H9 (cell line): ENCODE results near the gene CPA2. TPM values are rescaled to one million over a fixed set of nuclear protein-coding genes. Genes with fewer than 3 reads are reported as not detected.

ENCODE experiments used
- DNase-seq: peaks from one replicate; pipeline ENCODE4 v3.0.0-alpha.2; 2017
- H2AFZ ChIP-seq: one replicate; pipeline ENCODE4 v1.6.1; 2013; ENCODE audit warnings: mild to moderate bottlenecking, low read length, control low read depth, moderate library complexity
- H2AK5ac ChIP-seq: 2 replicates; pipeline ENCODE4 v1.6.1; 2013; ENCODE audit warnings: low read length, control low read depth, mixed read lengths; ENCODE audit not compliant: insufficient read length
- H2BK120ac ChIP-seq: one replicate; pipeline ENCODE4 v1.6.1; 2013; ENCODE audit warnings: low read depth, mild to moderate bottlenecking, low read length, control low read depth, inconsistent platforms; ENCODE audit not compliant: poor library complexity, severe bottlenecking
- H2BK12ac ChIP-seq: 2 replicates; pipeline ENCODE4 v1.6.1; 2013; ENCODE audit warnings: low read length, control low read depth, mixed read lengths, low read depth; ENCODE audit not compliant: insufficient read length
- H2BK15ac ChIP-seq: 2 replicates; pipeline ENCODE4 v1.6.1; 2013; ENCODE audit warnings: low read depth, low read length, control low read depth
- H2BK20ac ChIP-seq: one replicate; pipeline ENCODE4 v1.6.1; 2013; ENCODE audit warnings: low read depth, mild to moderate bottlenecking, low read length, control low read depth, inconsistent platforms; ENCODE audit not compliant: poor library complexity, severe bottlenecking
- H2BK5ac ChIP-seq: 2 replicates; pipeline ENCODE4 v1.6.1; 2013; ENCODE audit warnings: low read length, control low read depth, mixed read lengths; ENCODE audit not compliant: insufficient read length
- H3K14ac ChIP-seq: 2 replicates; pipeline ENCODE4 v1.6.1; 2013; ENCODE audit warnings: low read length, control low read depth; ENCODE audit not compliant: insufficient read depth
- H3K18ac ChIP-seq: 2 replicates; pipeline ENCODE4 v1.6.1; 2013; ENCODE audit warnings: low read depth, mild to moderate bottlenecking, mixed read lengths, low read length, control low read depth; ENCODE audit not compliant: insufficient read length
- H3K23ac ChIP-seq: 2 replicates; pipeline ENCODE4 v1.6.1; 2013; ENCODE audit warnings: low read length, control low read depth, mixed read lengths, low read depth; ENCODE audit not compliant: insufficient read length
- H3K23me2 ChIP-seq: 2 replicates; pipeline ENCODE4 v1.6.1; 2013; ENCODE audit warnings: low read depth, mild to moderate bottlenecking, mixed read lengths, low read length, control low read depth; ENCODE audit not compliant: insufficient read length, poor library complexity, severe bottlenecking
- H3K27ac ChIP-seq: 2 replicates; pipeline ENCODE4 v1.5.1; 2013; ENCODE audit warnings: low read length, control low read depth, mixed read lengths, low read depth; ENCODE audit not compliant: insufficient read length
- H3K27me3 ChIP-seq: 2 replicates; pipeline ENCODE4 v1.6.1; 2013; ENCODE audit warnings: low read length, control low read depth, inconsistent platforms; ENCODE audit not compliant: insufficient read depth
- H3K4ac ChIP-seq: 2 replicates; pipeline ENCODE4 v1.6.1; 2013; ENCODE audit warnings: low read depth, mild to moderate bottlenecking, control low read depth, inconsistent platforms, low read length, moderate library complexity
- H3K4me1 ChIP-seq: 2 replicates; pipeline ENCODE4 v1.6.1; 2013; ENCODE audit warnings: low read length, control low read depth, inconsistent platforms; ENCODE audit not compliant: insufficient read depth
- H3K4me2 ChIP-seq: 2 replicates; pipeline ENCODE4 v1.6.1; 2013; ENCODE audit warnings: low read length, control low read depth, mixed read lengths; ENCODE audit not compliant: insufficient read length, insufficient read depth
- H3K56ac ChIP-seq: 2 replicates; pipeline ENCODE4 v1.6.1; 2013; ENCODE audit warnings: low read depth, mild to moderate bottlenecking, mixed read lengths, low read length, control low read depth; ENCODE audit not compliant: insufficient read length
- H3K79me1 ChIP-seq: 2 replicates; pipeline ENCODE4 v1.6.1; 2013; ENCODE audit warnings: low read depth, mild to moderate bottlenecking, moderate library complexity, low read length, control low read depth, inconsistent platforms; ENCODE audit not compliant: insufficient read depth, poor library complexity, severe bottlenecking
- H3K79me2 ChIP-seq: 2 replicates; pipeline ENCODE4 v1.6.1; 2013; ENCODE audit warnings: low read length, control low read depth, inconsistent platforms; ENCODE audit not compliant: insufficient read depth
- H3K9ac ChIP-seq: 2 replicates; pipeline ENCODE4 v1.6.1; 2013; ENCODE audit warnings: low read length, control low read depth, mixed read lengths; ENCODE audit not compliant: insufficient read length; ENCODE audit errors: extremely low read depth
- H3K9me3 ChIP-seq: one replicate; pipeline ENCODE4 v1.6.1; 2013; ENCODE audit warnings: low read depth, low read length, inconsistent platforms; ENCODE audit not compliant: control insufficient read depth
- H3T11ph ChIP-seq: one replicate; pipeline ENCODE4 v1.6.1; 2013; ENCODE audit warnings: mild to moderate bottlenecking, low read length, control low read depth, inconsistent platforms
- H4K20me1 ChIP-seq: one replicate; pipeline ENCODE4 v1.6.1; 2013; ENCODE audit not compliant: control insufficient read depth, insufficient read length, insufficient read depth
- H4K5ac ChIP-seq: 2 replicates; pipeline ENCODE4 v1.6.1; 2013; ENCODE audit warnings: low read depth, mild to moderate bottlenecking, mixed read lengths, low read length, control low read depth; ENCODE audit not compliant: insufficient read length
- H4K8ac ChIP-seq: replicated peaks from 2 replicates; pipeline ENCODE4 v1.6.1; 2013; ENCODE audit warnings: low read length, control low read depth, mixed read lengths, low read depth; ENCODE audit not compliant: insufficient read length
- H4K91ac ChIP-seq: 2 replicates; pipeline ENCODE4 v1.6.1; 2013; ENCODE audit warnings: low read depth, mild to moderate bottlenecking, moderate library complexity, mixed read lengths, low read length, control low read depth; ENCODE audit not compliant: insufficient read length
- H3K27ac Mint-ChIP-seq, 3 experiments: 2 replicates in 2 of 3; 3 replicates in 1 of 3; pipeline ENCODE4 v1.8.0; 2020 to 2021; ENCODE audit warnings: mixed read lengths in 3 of 3, mild to moderate bottlenecking in 1 of 3, moderate library complexity in 1 of 3
- H3K27me3 Mint-ChIP-seq: 2 replicates; pipeline ENCODE4 v1.8.0; 2021; ENCODE audit warnings: low read depth, mild to moderate bottlenecking, moderate library complexity, mixed read lengths
- H3K36me3 Mint-ChIP-seq, 3 experiments: 2 replicates in 2 of 3; 3 replicates in 1 of 3; pipeline ENCODE4 v1.8.0; 2020 to 2021; ENCODE audit warnings: low read depth in 3 of 3, mixed read lengths in 3 of 3; ENCODE audit not compliant: insufficient read depth in 1 of 3
- H3K4me1 Mint-ChIP-seq, 2 experiments: 2 replicates each; pipeline ENCODE4 v1.8.0; 2020; ENCODE audit warnings: mixed read lengths in 2 of 2
- H3K4me3 Mint-ChIP-seq, 2 experiments: 2 replicates in 1 of 2; 3 replicates in 1 of 2; pipeline ENCODE4 v1.8.0; 2020 to 2021; ENCODE audit warnings: mild to moderate bottlenecking in 2 of 2, mixed read lengths in 2 of 2, moderate library complexity in 1 of 2
- H3K9me3 Mint-ChIP-seq, 2 experiments: 2 replicates in 1 of 2; 3 replicates in 1 of 2; pipeline ENCODE4 v1.8.0; 2020; ENCODE audit warnings: mild to moderate bottlenecking in 2 of 2, mixed read lengths in 2 of 2, moderate library complexity in 1 of 2
- WGBS: extraction: QIAGEN DNeasy Blood & Tissue Kit; methylation state at CpG from one replicate; pipeline ENCODE4 v1.1.7; 2013; ENCODE audit warnings: missing lambda C conversion rate, low lambda C conversion rate, mixed read lengths; ENCODE audit not compliant: insufficient read length; ENCODE audit errors: extremely low coverage; 5-methylcytosine and 5-hydroxymethylcytosine counted together
- total RNA-seq: library from RNA; stranded (reverse); gene quantifications from 2 replicates; pipeline ENCODE4 v1.2.1, GENCODE V29; 2021
- TF ChIP-seq, protein P1 (sequence below): fragments of 200-600 bp; sonication (generic); conservative IDR thresholded peaks from 3 replicates; pipeline ENCODE4 v1.8.0; 2021; ENCODE audit warnings: antibody characterized with exemption, mild to moderate bottlenecking

The CPA2 gene
- total RNA-seq, 1 experiment from 2014 or later = not detected

DNA sequence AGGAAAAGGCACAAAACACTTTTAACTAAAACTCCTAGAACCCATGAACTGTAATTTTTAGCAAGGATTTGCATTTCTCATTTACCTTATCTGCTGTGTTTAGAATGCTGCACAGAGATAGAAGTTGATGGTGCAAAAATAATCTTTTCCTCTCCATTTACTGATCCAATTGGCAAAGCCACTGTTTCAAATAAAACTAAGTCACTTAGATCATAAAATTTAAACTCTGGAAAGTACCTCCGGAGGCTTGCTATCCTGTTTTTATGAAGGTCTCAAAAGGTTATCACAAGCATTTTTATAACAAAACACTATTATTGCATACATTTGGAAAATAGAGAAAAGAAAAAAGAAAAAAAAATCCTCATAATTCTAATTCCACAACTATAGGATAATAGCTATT, 7.6 kb downstream of the CPA2 start:
- no peak overlapping the region for H3K23ac ChIP-seq
- no peak for DNase-seq
- H3K4me1 Mint-ChIP-seq = peaks cover 49 to 50% of the 10 kb centered on the region in 2 experiments
- no peak overlapping the region for H3K56ac ChIP-seq
- H2BK120ac ChIP-seq = no peak overlapping the region
- H3K9me3 ChIP-seq = no peaks in the 10 kb centered on the region
- H3K27ac ChIP-seq = no peak overlapping the region
- H4K5ac ChIP-seq = no peak overlapping the region
- no peaks in the 10 kb centered on the region for H4K20me1 ChIP-seq
- no peak overlapping the region for H3T11ph ChIP-seq
- H3K4me3 Mint-ChIP-seq = peak overlapping the region; percentile 47 to 57; a peak in 4 of 5 replicates
- H4K8ac ChIP-seq = no peak overlapping the region
- peaks cover 5% of the 10 kb centered on the region for H3K27me3 Mint-ChIP-seq
- no peaks in the 10 kb centered on the region for H3K27me3 ChIP-seq
- H3K14ac ChIP-seq = no peak overlapping the region
- no peak overlapping the region for H3K4ac ChIP-seq
- H2BK5ac ChIP-seq = no peak overlapping the region
- no peaks in the 10 kb centered on the region; a peak in 1 of 5 replicates for H3K9me3 Mint-ChIP-seq
- H3K4me2 ChIP-seq = peak overlapping the region; percentile 23
- H3K4me1 ChIP-seq = peaks cover 17% of the 10 kb centered on the region; the same call in 1 of the 2 replicates
- H3K79me2 ChIP-seq = no peaks in the 10 kb centered on the region
- H3K18ac ChIP-seq = no peak overlapping the region
- peak overlapping the region; percentile 92 to 99 (median 99) for H3K27ac Mint-ChIP-seq
- H3K79me1 ChIP-seq = no peaks in the 10 kb centered on the region
- TF ChIP-seq, protein P1, sequence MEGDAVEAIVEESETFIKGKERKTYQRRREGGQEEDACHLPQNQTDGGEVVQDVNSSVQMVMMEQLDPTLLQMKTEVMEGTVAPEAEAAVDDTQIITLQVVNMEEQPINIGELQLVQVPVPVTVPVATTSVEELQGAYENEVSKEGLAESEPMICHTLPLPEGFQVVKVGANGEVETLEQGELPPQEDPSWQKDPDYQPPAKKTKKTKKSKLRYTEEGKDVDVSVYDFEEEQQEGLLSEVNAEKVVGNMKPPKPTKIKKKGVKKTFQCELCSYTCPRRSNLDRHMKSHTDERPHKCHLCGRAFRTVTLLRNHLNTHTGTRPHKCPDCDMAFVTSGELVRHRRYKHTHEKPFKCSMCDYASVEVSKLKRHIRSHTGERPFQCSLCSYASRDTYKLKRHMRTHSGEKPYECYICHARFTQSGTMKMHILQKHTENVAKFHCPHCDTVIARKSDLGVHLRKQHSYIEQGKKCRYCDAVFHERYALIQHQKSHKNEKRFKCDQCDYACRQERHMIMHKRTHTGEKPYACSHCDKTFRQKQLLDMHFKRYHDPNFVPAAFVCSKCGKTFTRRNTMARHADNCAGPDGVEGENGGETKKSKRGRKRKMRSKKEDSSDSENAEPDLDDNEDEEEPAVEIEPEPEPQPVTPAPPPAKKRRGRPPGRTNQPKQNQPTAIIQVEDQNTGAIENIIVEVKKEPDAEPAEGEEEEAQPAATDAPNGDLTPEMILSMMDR = no peak
- H4K91ac ChIP-seq = no peak overlapping the region
- H2BK12ac ChIP-seq = no peak overlapping the region
- H3K23me2 ChIP-seq = no peaks in the 10 kb centered on the region
- no peak overlapping the region for H2BK15ac ChIP-seq
- peaks cover 0 to 4% (median 4%) of the 10 kb centered on the region in 3 experiments; a peak in 2 of 7 replicates for H3K36me3 Mint-ChIP-seq
- H2AFZ ChIP-seq = no peak overlapping the region
- no CpG with 5 or more reads among the region's 1 CpG for WGBS
- peak overlapping the region; percentile 9 for H3K9ac ChIP-seq
- H2AK5ac ChIP-seq = no peak overlapping the region
- no peak overlapping the region for H2BK20ac ChIP-seq
